ENCODE data around the gene THAP12. TPM values are rescaled to one million over a fixed set of nuclear protein-coding genes. Genes with fewer than 3 reads are reported as not detected.
A peak's percentile ranks its signal among the peaks of the same experiment; 100 is the strongest.

THAP12 gene
- total and polyA plus RNA-seq, 2 donors (not counting 1 experiment from before 2014, with no cell fraction given): 16.8 to 55.6 TPM

DNA sequence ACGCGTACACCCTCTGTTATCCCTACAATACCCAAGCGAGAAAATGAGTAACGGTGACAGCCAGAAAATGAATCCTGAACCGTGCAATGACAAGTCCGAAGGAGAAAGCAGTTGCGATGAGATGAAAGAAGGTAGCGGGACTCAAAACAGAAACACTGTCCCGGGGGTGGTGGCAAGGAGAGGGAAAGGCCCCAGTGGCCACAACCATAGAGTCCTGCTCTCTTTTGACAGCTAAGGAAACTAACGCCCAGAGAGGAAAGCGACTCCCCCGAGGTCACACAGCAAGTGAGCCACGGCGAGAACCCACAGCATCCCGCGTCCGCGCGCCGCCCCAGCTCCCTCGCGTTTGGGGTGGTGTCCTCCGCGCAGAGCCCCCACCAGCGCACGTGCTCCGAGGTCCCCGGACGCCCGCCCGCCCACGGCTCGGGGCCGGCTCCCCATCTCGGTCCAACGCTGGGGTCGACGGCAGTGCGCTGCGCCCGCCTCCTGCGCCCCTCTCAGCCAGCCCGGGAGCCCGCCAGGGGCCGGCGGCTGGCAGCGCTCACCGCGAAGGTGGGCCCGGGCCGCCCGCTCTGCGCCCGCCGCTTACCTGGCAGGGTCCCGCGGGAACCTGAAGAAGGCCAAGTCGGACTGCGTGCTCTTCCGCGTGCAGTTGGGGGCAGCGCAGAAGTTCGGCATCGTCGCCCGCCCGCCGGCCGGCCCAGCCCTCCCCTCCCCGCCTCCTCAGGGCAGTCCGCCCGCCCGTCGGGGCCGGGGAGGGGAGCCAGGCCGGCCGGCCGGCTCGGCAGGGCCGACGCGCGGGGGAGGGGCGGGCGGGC is 564 bp downstream of the THAP12 start:
- Histone ChIP-seq H3K4me2 (replicated peaks; ENCODE audit: low read depth, low read length, poor library complexity, severe bottlenecking) (peak overlapping the region; percentile 92), H3K4me1 (ENCODE audit: control insufficient read depth in 2 of 2, insufficient read depth in 2 of 2, low read length in 2 of 2) (peaks cover 34 to 39% of the 10 kb centered on the region in 2 donors), H3K27ac (ENCODE audit: low read length in 2 of 2) (peak overlapping the region in 1 of 2 donors; percentile 82), H3K27me3 (replicated peaks in 1 of 4; ENCODE audit: control extremely low read depth in 1 of 4, control insufficient read depth in 3 of 4, insufficient read depth in 4 of 4, low read length in 3 of 4) (no peaks in the 10 kb centered on the region), H2AFZ (ENCODE audit: insufficient read depth, low read depth, low read length, poor library complexity, severe bottlenecking) (peak overlapping the region; percentile 89), H3K79me2 (ENCODE audit: control insufficient read depth, insufficient read depth, low read length) (peaks cover 68% of the 10 kb centered on the region), H3K9me3 (ENCODE audit: control extremely low read depth in 1 of 3, control insufficient read depth in 2 of 3, insufficient read depth in 1 of 3, low read length in 2 of 3) (no peaks in the 10 kb centered on the region), H4K20me1 (ENCODE audit: control insufficient read depth, insufficient read depth, low read length, poor library complexity, severe bottlenecking) (peaks cover 31% of the 10 kb centered on the region), H3K9ac (ENCODE audit: low read length) (peak overlapping the region; percentile 86), H3K4me3 (ENCODE audit: control extremely low read depth in 1 of 5, extremely low read depth in 1 of 5, insufficient read depth in 1 of 5, low read depth in 2 of 5, low read length in 4 of 5) (peak overlapping the region; percentile 43 to 80 (median 61)), H3K36me3 (replicated peaks in 1 of 2; ENCODE audit: control extremely low read depth in 1 of 2, control insufficient read depth in 1 of 2, extremely low read depth in 1 of 2, insufficient read depth in 2 of 2, low read length in 1 of 2) (peaks cover 0 to 5% of the 10 kb centered on the region in 2 experiments)
- Mint-ChIP-seq H3K9me3 (ENCODE audit: insufficient read depth) (no peaks in the 10 kb centered on the region), H3K27me3 (no peaks in the 10 kb centered on the region), H3K4me1 (peaks cover 75% of the 10 kb centered on the region), H3K4me3 (peak overlapping the region; percentile 98), H3K27ac (peak overlapping the region; percentile 94)
- POLR2A ChIA-PET: no interaction called here
- ATAC-seq (ENCODE audit: low read depth) (peak; percentile 2), DNase-seq (peak; percentile 80)
- CTCF ChIA-PET: no interaction called here
- under 1% methylated on average over 79 of the region's 85 CpGs for WGBS (ENCODE audit: insufficient coverage)
- TF ChIP-seq, protein P1, sequence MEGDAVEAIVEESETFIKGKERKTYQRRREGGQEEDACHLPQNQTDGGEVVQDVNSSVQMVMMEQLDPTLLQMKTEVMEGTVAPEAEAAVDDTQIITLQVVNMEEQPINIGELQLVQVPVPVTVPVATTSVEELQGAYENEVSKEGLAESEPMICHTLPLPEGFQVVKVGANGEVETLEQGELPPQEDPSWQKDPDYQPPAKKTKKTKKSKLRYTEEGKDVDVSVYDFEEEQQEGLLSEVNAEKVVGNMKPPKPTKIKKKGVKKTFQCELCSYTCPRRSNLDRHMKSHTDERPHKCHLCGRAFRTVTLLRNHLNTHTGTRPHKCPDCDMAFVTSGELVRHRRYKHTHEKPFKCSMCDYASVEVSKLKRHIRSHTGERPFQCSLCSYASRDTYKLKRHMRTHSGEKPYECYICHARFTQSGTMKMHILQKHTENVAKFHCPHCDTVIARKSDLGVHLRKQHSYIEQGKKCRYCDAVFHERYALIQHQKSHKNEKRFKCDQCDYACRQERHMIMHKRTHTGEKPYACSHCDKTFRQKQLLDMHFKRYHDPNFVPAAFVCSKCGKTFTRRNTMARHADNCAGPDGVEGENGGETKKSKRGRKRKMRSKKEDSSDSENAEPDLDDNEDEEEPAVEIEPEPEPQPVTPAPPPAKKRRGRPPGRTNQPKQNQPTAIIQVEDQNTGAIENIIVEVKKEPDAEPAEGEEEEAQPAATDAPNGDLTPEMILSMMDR (IDR thresholded peaks at IDR 0.05): peak; percentile 16
- no peak for TF ChIP-seq EZH2 (IDR thresholded peaks at IDR 0.05; ENCODE audit: borderline replicate concordance, insufficient read depth, low read depth, low read length, poor library complexity, severe bottlenecking)
- intact Hi-C loops (cut with micrococcal nuclease): loop anchor here (5.0 to 10.0 kb wide), 3 partner anchors 297 to 1393 kb away; partner anchors contain the start of genes ACER3 and NEU3

DNA sequence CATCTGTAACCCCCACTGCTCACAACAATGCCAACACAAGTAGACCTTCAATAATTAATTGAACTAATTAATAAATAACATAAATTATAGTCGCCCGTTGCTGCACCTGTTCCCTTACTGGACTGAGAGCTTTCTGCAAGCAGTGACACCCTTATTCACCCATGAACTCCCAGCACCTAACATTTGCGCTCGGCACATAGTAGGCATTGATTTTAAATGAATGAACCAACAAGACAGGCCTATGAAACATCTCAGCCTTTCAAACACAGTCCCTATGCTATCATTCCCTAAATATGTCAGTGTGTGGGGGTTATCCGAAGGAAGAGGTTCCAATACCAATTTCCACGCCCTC is 1.1 kb downstream of the THAP12 start:
- ATAC-seq (ENCODE audit: low read depth): no peak
- H3K9me3 Mint-ChIP-seq (ENCODE audit: insufficient read depth): no peaks in the 10 kb centered on the region
- no peaks in the 10 kb centered on the region for H3K27me3 Mint-ChIP-seq
- peaks cover 77% of the 10 kb centered on the region for H3K4me1 Mint-ChIP-seq
- Histone ChIP-seq H3K79me2 (ENCODE audit: control insufficient read depth, insufficient read depth, low read length) (peaks cover 69% of the 10 kb centered on the region), H3K4me2 (replicated peaks; ENCODE audit: low read depth, low read length, poor library complexity, severe bottlenecking) (peak overlapping the region; percentile 92), H2AFZ (ENCODE audit: insufficient read depth, low read depth, low read length, poor library complexity, severe bottlenecking) (peak overlapping the region; percentile 89), H3K27me3 (replicated peaks in 1 of 4; ENCODE audit: control extremely low read depth in 1 of 4, control insufficient read depth in 3 of 4, insufficient read depth in 4 of 4, low read length in 3 of 4) (no peaks in the 10 kb centered on the region), H3K27ac (ENCODE audit: low read length in 2 of 2) (peak overlapping the region in 1 of 2 donors; percentile 82), H4K20me1 (ENCODE audit: control insufficient read depth, insufficient read depth, low read length, poor library complexity, severe bottlenecking) (peaks cover 31% of the 10 kb centered on the region), H3K36me3 (replicated peaks in 1 of 2; ENCODE audit: control extremely low read depth in 1 of 2, control insufficient read depth in 1 of 2, extremely low read depth in 1 of 2, insufficient read depth in 2 of 2, low read length in 1 of 2) (peaks cover 0 to 5% of the 10 kb centered on the region in 2 experiments), H3K4me1 (ENCODE audit: control insufficient read depth in 2 of 2, insufficient read depth in 2 of 2, low read length in 2 of 2) (peaks cover 34 to 42% of the 10 kb centered on the region in 2 donors), H3K9ac (ENCODE audit: low read length) (peak overlapping the region; percentile 86), H3K9me3 (ENCODE audit: control extremely low read depth in 1 of 3, control insufficient read depth in 2 of 3, insufficient read depth in 1 of 3, low read length in 2 of 3) (no peaks in the 10 kb centered on the region), H3K4me3 (ENCODE audit: control extremely low read depth in 1 of 5, extremely low read depth in 1 of 5, insufficient read depth in 1 of 5, low read depth in 2 of 5, low read length in 4 of 5) (peak overlapping the region; percentile 43 to 80 (median 61))
- TF ChIP-seq, protein P1 (IDR thresholded peaks at IDR 0.05): no peak
- no peak for TF ChIP-seq EZH2 (IDR thresholded peaks at IDR 0.05; ENCODE audit: borderline replicate concordance, insufficient read depth, low read depth, low read length, poor library complexity, severe bottlenecking)
- intact Hi-C loops (cut with micrococcal nuclease): loop anchor here (5.0 to 10.0 kb wide), 3 partner anchors 298 to 1392 kb away; partner anchors contain the start of genes ACER3 and NEU3
- peak overlapping the region; percentile 94 for H3K27ac Mint-ChIP-seq
- H3K4me3 Mint-ChIP-seq: peak overlapping the region; percentile 90
- CTCF ChIA-PET: no interaction called here
- WGBS (ENCODE audit: insufficient coverage): no CpG with 5 or more reads among the region's 6 CpGs
- DNase-seq: no peak
- POLR2A ChIA-PET: no interaction called here

Measured in B cell (primary cell).